C4-2B (cell line): ENCODE measurements around the gene GRK7.

Experiments used
- ZFX ChIP-seq: fragments of 450-650 bp; IDR thresholded peaks from 2 replicates; pipeline ENCODE4 v1.6.1; 2017
- TF ChIP-seq, protein P1 (sequence below): fragments of 450-650 bp; conservative IDR thresholded peaks from 2 replicates; pipeline ENCODE4 v1.5.1; 2017; ENCODE audit warnings: mild to moderate bottlenecking

DNA sequence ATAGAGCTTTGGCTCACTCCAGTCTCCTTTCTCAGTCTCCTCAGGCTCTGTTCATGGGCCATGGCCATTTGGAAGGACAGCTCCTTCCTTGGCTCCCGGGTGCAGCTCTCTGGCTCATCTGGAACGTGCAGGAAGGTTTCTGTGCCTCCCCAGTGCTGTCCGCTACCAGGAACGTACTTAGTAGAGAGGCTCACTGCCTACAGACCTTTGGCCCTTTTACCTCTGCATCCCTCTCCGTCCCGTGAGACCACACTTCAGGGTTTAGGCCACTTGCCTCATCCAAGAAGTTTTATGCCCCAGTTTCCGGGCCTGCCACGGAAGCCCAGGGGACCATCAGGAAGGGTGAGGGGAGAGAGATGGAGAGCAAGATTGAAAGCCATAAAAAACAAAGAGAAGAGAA, 20.9 kb downstream of the GRK7 start:
- TF ChIP-seq, protein P1, sequence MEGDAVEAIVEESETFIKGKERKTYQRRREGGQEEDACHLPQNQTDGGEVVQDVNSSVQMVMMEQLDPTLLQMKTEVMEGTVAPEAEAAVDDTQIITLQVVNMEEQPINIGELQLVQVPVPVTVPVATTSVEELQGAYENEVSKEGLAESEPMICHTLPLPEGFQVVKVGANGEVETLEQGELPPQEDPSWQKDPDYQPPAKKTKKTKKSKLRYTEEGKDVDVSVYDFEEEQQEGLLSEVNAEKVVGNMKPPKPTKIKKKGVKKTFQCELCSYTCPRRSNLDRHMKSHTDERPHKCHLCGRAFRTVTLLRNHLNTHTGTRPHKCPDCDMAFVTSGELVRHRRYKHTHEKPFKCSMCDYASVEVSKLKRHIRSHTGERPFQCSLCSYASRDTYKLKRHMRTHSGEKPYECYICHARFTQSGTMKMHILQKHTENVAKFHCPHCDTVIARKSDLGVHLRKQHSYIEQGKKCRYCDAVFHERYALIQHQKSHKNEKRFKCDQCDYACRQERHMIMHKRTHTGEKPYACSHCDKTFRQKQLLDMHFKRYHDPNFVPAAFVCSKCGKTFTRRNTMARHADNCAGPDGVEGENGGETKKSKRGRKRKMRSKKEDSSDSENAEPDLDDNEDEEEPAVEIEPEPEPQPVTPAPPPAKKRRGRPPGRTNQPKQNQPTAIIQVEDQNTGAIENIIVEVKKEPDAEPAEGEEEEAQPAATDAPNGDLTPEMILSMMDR, result no peak
- no peak for TF ChIP-seq ZFX
